GM12878 (cell line): ENCODE results near the gene CPVL. TPM values are rescaled to one million over a fixed set of nuclear protein-coding genes. Genes with fewer than 3 reads are reported as not detected.

Experiments
- ATAC-seq: fragments of 200-7000 bp; cut with Tn5 transposase; 3 replicates; pipeline ENCODE4 v1.9.1; 2020; ENCODE audit warnings: mild to moderate bottlenecking, moderate library complexity
- BruUV-seq: library from RNA; stranded (reverse); fragments of 400-500 nt; replicated peaks from 2 replicates; lab custom pipeline; 2021; lab: Mats Ljungman, UMichigan
- CTCF ChIA-PET: fragments of 300-600 bp; sonication (Branson Sonifier 250); formaldehyde crosslinking; extraction: SDS; loops from one replicate; lab custom pipeline; 2021; ENCODE audit warnings: inconsistent platforms; lab: Yijun Ruan, JAX
- POLR2A ChIA-PET: fragments of 350-600 bp; formaldehyde crosslinking; extraction: SDS; loops from one replicate; lab custom pipeline; 2021; ENCODE audit warnings: inconsistent platforms; lab: Charles Lee
- RAD21 ChIA-PET: fragments of 300-600 bp; sonication (Branson Sonifier 250); formaldehyde crosslinking; loops from one replicate; lab custom pipeline; 2023; ENCODE audit warnings: antibody characterized with exemption; ENCODE audit not compliant: unreplicated experiment; lab: Charles Lee
- SMC1A ChIA-PET: fragments of 300-600 bp; sonication (Branson Sonifier 250); formaldehyde crosslinking; loops from one replicate; lab custom pipeline; 2023; ENCODE audit not compliant: unreplicated experiment, uncharacterized antibody; lab: Charles Lee
- DNase-seq: peaks from one replicate; pipeline ENCODE4 v3.0.0-alpha.2; 2011; ENCODE audit warnings: low read depth, low spot score
- FAIRE-seq: peaks from 3 replicates; lab custom pipeline; 2011; peaks lifted over from hg19 to GRCh38; lab: Jason Lieb, UNC
- H2AFZ ChIP-seq: 2 replicates; pipeline ENCODE4 v1.6.0; 2011; ENCODE audit warnings: low read depth, low read length, control low read depth; ENCODE audit not compliant: control insufficient read depth
- H3K27ac ChIP-seq: 2 replicates; pipeline ENCODE4 v1.5.1; 2011; ENCODE audit warnings: control low read depth; ENCODE audit not compliant: control insufficient read depth, insufficient read depth
- H3K27me3 ChIP-seq, 2 experiments: replicated peaks in 1 of 2; 2 replicates each; pipeline versions ENCODE4 v1.6.0 to v1.6.1; 2011; ENCODE audit warnings: low read length in 1 of 2; ENCODE audit not compliant: control insufficient read depth in 2 of 2, insufficient read depth in 2 of 2
- H3K36me3 ChIP-seq, 2 experiments: 2 replicates each; pipeline ENCODE4 v1.5.1; 2011; ENCODE audit warnings: low read length in 1 of 2; ENCODE audit not compliant: control insufficient read depth in 2 of 2, insufficient read depth in 2 of 2
- H3K4me1 ChIP-seq: 2 replicates; pipeline ENCODE4 v1.6.1; 2011; ENCODE audit warnings: mild to moderate bottlenecking, low read length, moderate library complexity, mixed read lengths; ENCODE audit not compliant: control insufficient read depth, insufficient read depth
- H3K4me2 ChIP-seq: 2 replicates; pipeline ENCODE4 v1.6.0; 2011; ENCODE audit warnings: control low read depth; ENCODE audit not compliant: control insufficient read depth, insufficient read depth
- H3K4me3 ChIP-seq: fragments of 200-600 bp; sonication (generic); 2 replicates; pipeline ENCODE4 v1.5.1; 2016
- H3K79me2 ChIP-seq: 2 replicates; pipeline ENCODE4 v1.6.0; 2011; ENCODE audit warnings: low read length; ENCODE audit not compliant: control insufficient read depth, insufficient read depth
- H3K9ac ChIP-seq: 2 replicates; pipeline ENCODE4 v1.8.0; 2011; ENCODE audit warnings: low read length, control low read depth, mixed read lengths; ENCODE audit not compliant: control insufficient read depth, insufficient read depth
- H3K9me3 ChIP-seq: replicated peaks from 3 replicates; pipeline ENCODE4 v1.5.1; 2011; ENCODE audit warnings: mild to moderate bottlenecking, low read length; ENCODE audit not compliant: control insufficient read depth, insufficient read depth
- H4K20me1 ChIP-seq: 2 replicates; pipeline ENCODE4 v1.6.0; 2011; ENCODE audit not compliant: control insufficient read depth, insufficient read depth
- CUX1 ChIP-seq: IDR thresholded peaks from 2 replicates; pipeline ENCODE4 v1.6.1; 2012; ENCODE audit warnings: improper control_type of control experiment, low read depth, low read length; ENCODE audit not compliant: insufficient replicate concordance
- EED ChIP-seq: sonication (generic); IDR thresholded peaks from 2 replicates; pipeline ENCODE4 v1.6.1; 2016; ENCODE audit warnings: antibody characterized with exemption, low read depth
- ETV6 ChIP-seq, 2 experiments: fragments of 450-650 bp in 1 of 2; IDR thresholded peaks in 1 of 2; conservative IDR thresholded peaks in 1 of 2; 2 replicates each; pipeline ENCODE4 v1.6.1; 2014; ENCODE audit warnings: antibody characterized with exemption in 1 of 2, borderline replicate concordance in 1 of 2, low read depth in 1 of 2, mild to moderate bottlenecking in 1 of 2, moderate library complexity in 1 of 2
- SPI1 ChIP-seq: IDR thresholded peaks from 2 replicates; pipeline ENCODE4 v1.6.1; 2011; ENCODE audit warnings: low read depth, mild to moderate bottlenecking, low read length, moderate library complexity, borderline replicate concordance; ENCODE audit not compliant: insufficient read depth
- SUZ12 ChIP-seq: fragments of 200-600 bp; sonication (generic); IDR thresholded peaks from one replicate; pipeline ENCODE4 v1.6.1; 2018; ENCODE audit warnings: antibody characterized with exemption, mild to moderate bottlenecking; ENCODE audit not compliant: unreplicated experiment
- WGBS: methylation state at CpG from one replicate; pipeline ENCODE4 v1.1.6; 2016; ENCODE audit warnings: low lambda C conversion rate; ENCODE audit not compliant: insufficient replicate concordance, insufficient coverage; ENCODE audit errors: missing lambda C conversion rate; 5-methylcytosine and 5-hydroxymethylcytosine counted together
- in situ Hi-C: fragments of 300-500 bp; cut with MboI; formaldehyde crosslinking; loops from 9 replicates; pipeline ENCODE4 v1.14.3; 2018; ENCODE audit warnings: mixed read lengths
- intact Hi-C: fragments of 100-400 bp; cut with micrococcal nuclease; formaldehyde crosslinking; loops from one replicate; pipeline ENCODE4 v1.14.2; 2022; ENCODE audit not compliant: unreplicated experiment
- polyA plus RNA-seq, 11 experiments: library from polyadenylated mRNA; depleted of rRNA in 4 of 11; unstranded in 6 of 11; stranded (reverse) in 5 of 11; fragments of >200 nt; fragmentation: Nextera tagmentation in 4 of 11; fragmentation: Illumina TruSeq in 1 of 11; extraction: Ambion mirVana in 4 of 11; extraction: Trizol in 1 of 11; gene quantifications; 1 replicate in 1 of 11; 2 replicates in 10 of 11; pipeline versions ENCODE4 v1.2.1 to v1.2.3, GENCODE V29; 2011 to 2016; ENCODE audit warnings: inconsistent platforms in 2 of 11, missing spikeins in 2 of 11, low read depth in 1 of 11
- total RNA-seq, 4 experiments: library from RNA; depleted of rRNA in 3 of 4; stranded (reverse); fragments of >200 nt in 3 of 4; fragmentation: Illumina TruSeq in 1 of 4; extraction: Trizol in 1 of 4; gene quantifications; 2 replicates each; pipeline versions ENCODE4 v1.2.1 to v1.2.3, GENCODE V29; 2013 to 2021
- TF ChIP-seq, protein P1 (sequence below): IDR thresholded peaks from 2 replicates; pipeline ENCODE4 v1.6.1; 2011; ENCODE audit warnings: low read depth, mild to moderate bottlenecking, low read length, moderate library complexity, borderline replicate concordance; ENCODE audit errors: extremely low read depth
- TF ChIP-seq, protein P2 (sequence below): fragments of 450-650 bp; IDR thresholded peaks from 2 replicates; pipeline ENCODE4 v1.6.1; 2017; ENCODE audit warnings: borderline replicate concordance
- TF ChIP-seq, protein P3 (sequence below): fragments of 450-650 bp; IDR thresholded peaks from 2 replicates; pipeline ENCODE4 v1.6.1; 2014; ENCODE audit warnings: mild to moderate bottlenecking

Gene CPVL
- total and polyA plus RNA-seq, 10 of the 15 experiments (the other 5 are each of a cell fraction or from before 2014, with no cell fraction given): 0.59 TPM; not detected in 9

DNA sequence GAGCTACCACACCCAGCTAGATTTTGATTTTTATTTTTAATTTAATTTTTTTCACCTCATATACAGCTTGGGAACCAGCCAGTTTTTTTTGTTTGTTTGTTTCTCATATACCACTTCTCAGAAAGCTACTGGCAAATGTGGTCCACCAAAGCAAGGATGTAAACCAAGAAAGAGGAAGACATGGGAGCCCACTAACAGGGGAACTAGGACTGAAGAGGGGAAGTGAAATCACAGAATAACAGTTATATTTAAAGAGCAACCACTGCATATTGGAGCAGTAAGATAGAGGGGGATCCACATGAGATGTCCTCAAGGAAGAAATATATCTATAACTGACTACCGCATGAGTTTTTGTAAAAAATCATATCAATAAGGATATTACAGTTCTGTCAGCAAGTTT, 10.5 kb downstream of the CPVL start:
- FAIRE-seq: no peak
- no TSS peak for BruUV-seq
- ChIA-PET RAD21 (no interaction called here), POLR2A (no interaction called here), CTCF (no interaction called here), SMC1A (no interaction called here)
- TF ChIP-seq ETV6 (conservative IDR thresholded peaks at IDR 0.05 in 1 of 2, IDR thresholded peaks at IDR 0.05 in 1 of 2; ENCODE audit: borderline replicate concordance in 1 of 2, low read depth in 1 of 2) (no peak), SPI1 (peak; percentile 79; the same call in 1 of the 2 replicates)
- TF ChIP-seq, protein P1, sequence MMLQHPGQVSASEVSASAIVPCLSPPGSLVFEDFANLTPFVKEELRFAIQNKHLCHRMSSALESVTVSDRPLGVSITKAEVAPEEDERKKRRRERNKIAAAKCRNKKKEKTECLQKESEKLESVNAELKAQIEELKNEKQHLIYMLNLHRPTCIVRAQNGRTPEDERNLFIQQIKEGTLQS: no peak
- Histone ChIP-seq H3K4me3 (no peak overlapping the region), H2AFZ (no peak overlapping the region), H3K36me3 (no peaks in the 10 kb centered on the region), H3K27me3 (no peaks in the 10 kb centered on the region; a peak in 1 of 4 replicates), H3K27ac (no peak overlapping the region), H4K20me1 (no peaks in the 10 kb centered on the region), H3K79me2 (no peaks in the 10 kb centered on the region), H3K9ac (no peak overlapping the region), H3K9me3 (no peaks in the 10 kb centered on the region), H3K4me2 (no peak overlapping the region), H3K4me1 (no peaks in the 10 kb centered on the region)
- no peak for ATAC-seq
- no peak for DNase-seq
- 5% methylated on average over 1 of the region's 1 CpG for WGBS
- in situ Hi-C loops: no loop called here
- intact Hi-C loops: no loop called here

- Histone ChIP-seq H3K4me3 (no peak overlapping the region), H2AFZ (no peak overlapping the region), H3K4me2 (no peak overlapping the region), H3K27ac (no peak overlapping the region), H3K27me3 (no peaks in the 10 kb centered on the region; a peak in 1 of 4 replicates), H4K20me1 (no peaks in the 10 kb centered on the region), H3K36me3 (no peaks in the 10 kb centered on the region), H3K4me1 (no peaks in the 10 kb centered on the region), H3K9ac (no peak overlapping the region), H3K79me2 (no peaks in the 10 kb centered on the region), H3K9me3 (no peaks in the 10 kb centered on the region)
- POLR2A ChIA-PET: no interaction called here
- CTCF ChIA-PET: interaction anchor here (1.7 kb wide), 1 partner anchor 211 kb away, joined by 7 read pairs; no protein-coding TSS in a partner anchor
- intact Hi-C loops: no loop called here
- 2% methylated on average over 3 of the region's 3 CpGs for WGBS
- SMC1A ChIA-PET: interaction anchor here (0.8 kb wide), 1 partner anchor 26 kb away, joined by 3 read pairs; no protein-coding TSS in a partner anchor
- in situ Hi-C loops: no loop called here
- RAD21 ChIA-PET: no interaction called here
- ATAC-seq (no peak), DNase-seq (no peak), FAIRE-seq (no peak)
- BruUV-seq: no TSS peak
- TF ChIP-seq, protein P2, sequence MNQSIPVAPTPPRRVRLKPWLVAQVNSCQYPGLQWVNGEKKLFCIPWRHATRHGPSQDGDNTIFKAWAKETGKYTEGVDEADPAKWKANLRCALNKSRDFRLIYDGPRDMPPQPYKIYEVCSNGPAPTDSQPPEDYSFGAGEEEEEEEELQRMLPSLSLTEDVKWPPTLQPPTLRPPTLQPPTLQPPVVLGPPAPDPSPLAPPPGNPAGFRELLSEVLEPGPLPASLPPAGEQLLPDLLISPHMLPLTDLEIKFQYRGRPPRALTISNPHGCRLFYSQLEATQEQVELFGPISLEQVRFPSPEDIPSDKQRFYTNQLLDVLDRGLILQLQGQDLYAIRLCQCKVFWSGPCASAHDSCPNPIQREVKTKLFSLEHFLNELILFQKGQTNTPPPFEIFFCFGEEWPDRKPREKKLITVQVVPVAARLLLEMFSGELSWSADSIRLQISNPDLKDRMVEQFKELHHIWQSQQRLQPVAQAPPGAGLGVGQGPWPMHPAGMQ: no peak
- TF ChIP-seq, protein P3, sequence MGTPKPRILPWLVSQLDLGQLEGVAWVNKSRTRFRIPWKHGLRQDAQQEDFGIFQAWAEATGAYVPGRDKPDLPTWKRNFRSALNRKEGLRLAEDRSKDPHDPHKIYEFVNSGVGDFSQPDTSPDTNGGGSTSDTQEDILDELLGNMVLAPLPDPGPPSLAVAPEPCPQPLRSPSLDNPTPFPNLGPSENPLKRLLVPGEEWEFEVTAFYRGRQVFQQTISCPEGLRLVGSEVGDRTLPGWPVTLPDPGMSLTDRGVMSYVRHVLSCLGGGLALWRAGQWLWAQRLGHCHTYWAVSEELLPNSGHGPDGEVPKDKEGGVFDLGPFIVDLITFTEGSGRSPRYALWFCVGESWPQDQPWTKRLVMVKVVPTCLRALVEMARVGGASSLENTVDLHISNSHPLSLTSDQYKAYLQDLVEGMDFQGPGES: no peak
- TF ChIP-seq CUX1 (no peak), EED (no peak), SUZ12 (no peak)
Measured at GRCh38 chr7:29132980-29133379, 13.4 kb downstream of the CPVL start.
